HG03442 (cell line): ENCODE data around the gene ZNF732.
"Not testable (repeated sequence)": the region's sequence is repeated elsewhere in the genome, so short reads cannot be mapped to it uniquely, and the experiment has no call there.

Experiments
- ATAC-seq: cut with Tn5 transposase; IDR thresholded peaks from one replicate; pipeline ENCODE4 v1.9.1; 2021; ENCODE audit warnings: mild to moderate bottlenecking, moderate library complexity; ENCODE audit not compliant: unreplicated experiment

ZNF732 gene

GRCh38 chr4:256492-256891, 48.8 kb downstream of the ZNF732 start:
- ATAC-seq: no peak

GRCh38 chr4:253936-254756, 51.1 kb downstream of the ZNF732 start:
- ATAC-seq: no peak

GRCh38 chr4:252065-252601, 53.1 kb downstream of the ZNF732 start:
- ATAC-seq: no peak

GRCh38 chr4:244471-244870, 60.8 kb downstream of the ZNF732 start:
- no peak for ATAC-seq

GRCh38 chr4:243426-243825, 61.8 kb downstream of the ZNF732 start:
- ATAC-seq: no peak

- peak; percentile 57 for ATAC-seq
Measured at GRCh38 chr4:242121-242848, 63.0 kb downstream of the ZNF732 start.

- ATAC-seq: not testable (repeated sequence)
Measured at GRCh38 chr4:241411-241810, 63.9 kb downstream of the ZNF732 start.

- ATAC-seq: no peak
Measured at GRCh38 chr4:236028-236427, 69.2 kb downstream of the ZNF732 start.

GRCh38 chr4:234178-234577, 71.1 kb downstream of the ZNF732 start:
- ATAC-seq: no peak

- ATAC-seq: no peak
Measured at GRCh38 chr4:223913-224497, 81.3 kb downstream of the ZNF732 start.
